NCI-H1694 treated with DMSO at 0.1 percent for 48 hours (cell line): ENCODE data around the gene CEP192.
"Not testable (repeated sequence)": the region's sequence is repeated elsewhere in the genome, so short reads cannot be mapped to it uniquely, and the experiment has no call there.

ENCODE experiments used
- DNase-seq: peaks from one replicate; lab custom pipeline; 2025; lab: John Stamatoyannopoulos, UW

The CEP192 gene, protein sequence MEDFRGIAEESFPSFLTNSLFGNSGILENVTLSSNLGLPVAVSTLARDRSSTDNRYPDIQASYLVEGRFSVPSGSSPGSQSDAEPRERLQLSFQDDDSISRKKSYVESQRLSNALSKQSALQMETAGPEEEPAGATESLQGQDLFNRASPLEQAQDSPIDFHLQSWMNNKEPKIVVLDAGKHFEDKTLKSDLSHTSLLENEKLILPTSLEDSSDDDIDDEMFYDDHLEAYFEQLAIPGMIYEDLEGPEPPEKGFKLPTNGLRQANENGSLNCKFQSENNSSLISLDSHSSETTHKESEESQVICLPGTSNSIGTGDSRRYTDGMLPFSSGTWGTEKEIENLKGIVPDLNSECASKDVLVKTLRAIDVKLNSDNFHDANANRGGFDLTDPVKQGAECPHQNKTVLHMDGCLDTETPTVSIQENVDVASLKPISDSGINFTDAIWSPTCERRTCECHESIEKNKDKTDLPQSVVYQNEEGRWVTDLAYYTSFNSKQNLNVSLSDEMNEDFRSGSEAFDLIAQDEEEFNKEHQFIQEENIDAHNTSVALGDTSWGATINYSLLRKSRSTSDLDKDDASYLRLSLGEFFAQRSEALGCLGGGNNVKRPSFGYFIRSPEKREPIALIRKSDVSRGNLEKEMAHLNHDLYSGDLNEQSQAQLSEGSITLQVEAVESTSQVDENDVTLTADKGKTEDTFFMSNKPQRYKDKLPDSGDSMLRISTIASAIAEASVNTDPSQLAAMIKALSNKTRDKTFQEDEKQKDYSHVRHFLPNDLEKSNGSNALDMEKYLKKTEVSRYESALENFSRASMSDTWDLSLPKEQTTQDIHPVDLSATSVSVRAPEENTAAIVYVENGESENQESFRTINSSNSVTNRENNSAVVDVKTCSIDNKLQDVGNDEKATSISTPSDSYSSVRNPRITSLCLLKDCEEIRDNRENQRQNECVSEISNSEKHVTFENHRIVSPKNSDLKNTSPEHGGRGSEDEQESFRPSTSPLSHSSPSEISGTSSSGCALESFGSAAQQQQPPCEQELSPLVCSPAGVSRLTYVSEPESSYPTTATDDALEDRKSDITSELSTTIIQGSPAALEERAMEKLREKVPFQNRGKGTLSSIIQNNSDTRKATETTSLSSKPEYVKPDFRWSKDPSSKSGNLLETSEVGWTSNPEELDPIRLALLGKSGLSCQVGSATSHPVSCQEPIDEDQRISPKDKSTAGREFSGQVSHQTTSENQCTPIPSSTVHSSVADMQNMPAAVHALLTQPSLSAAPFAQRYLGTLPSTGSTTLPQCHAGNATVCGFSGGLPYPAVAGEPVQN (N-terminal part only)

DNA sequence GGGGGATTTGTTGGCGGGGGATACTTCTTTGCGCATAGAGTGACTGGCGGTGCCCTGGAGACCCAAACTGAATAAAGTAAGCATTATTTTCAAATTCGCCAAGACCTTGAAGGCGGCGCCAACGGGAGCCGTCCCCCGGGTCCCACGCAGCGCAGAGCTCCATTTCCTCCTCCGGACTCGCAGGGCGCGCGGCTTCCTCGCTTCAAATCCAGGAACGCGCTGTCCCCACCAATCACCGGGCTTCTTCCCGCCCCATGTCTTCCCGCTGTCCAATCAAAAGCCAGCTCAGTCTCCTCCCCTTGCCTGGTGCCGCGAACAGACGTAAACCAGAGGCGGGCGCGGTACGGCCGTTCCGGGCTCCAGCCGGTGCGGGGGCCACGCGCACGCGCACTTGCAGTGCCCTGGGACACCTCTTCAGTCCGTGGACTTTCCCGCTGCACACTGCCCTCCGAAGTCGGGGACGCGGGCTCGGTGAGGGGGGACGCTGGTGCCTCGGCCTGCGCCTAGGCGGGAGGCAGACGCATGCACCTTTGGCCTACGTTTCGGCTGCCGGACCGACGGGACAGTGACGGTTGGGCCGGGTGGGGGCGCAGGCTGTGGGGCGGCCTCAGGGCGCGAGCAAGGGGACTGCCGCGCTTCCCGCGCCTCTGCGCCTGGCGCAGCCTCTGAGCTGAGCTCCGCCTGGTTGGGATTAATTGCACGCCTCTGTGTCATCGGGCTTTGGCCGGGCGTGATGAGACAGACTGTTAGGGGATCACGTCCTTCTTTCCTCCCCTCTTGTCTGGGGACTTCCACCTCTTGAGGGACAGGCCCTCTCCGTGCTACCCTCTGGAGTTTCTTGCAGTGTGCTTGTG is at the start of gene CEP192:
TSS of gene CEP192 (plus strand) at position 396 of the 854 bp plus-strand sequence. CDS start 8,063 bp downstream, outside the sequence.
- peak; percentile 93 for DNase-seq

DNA sequence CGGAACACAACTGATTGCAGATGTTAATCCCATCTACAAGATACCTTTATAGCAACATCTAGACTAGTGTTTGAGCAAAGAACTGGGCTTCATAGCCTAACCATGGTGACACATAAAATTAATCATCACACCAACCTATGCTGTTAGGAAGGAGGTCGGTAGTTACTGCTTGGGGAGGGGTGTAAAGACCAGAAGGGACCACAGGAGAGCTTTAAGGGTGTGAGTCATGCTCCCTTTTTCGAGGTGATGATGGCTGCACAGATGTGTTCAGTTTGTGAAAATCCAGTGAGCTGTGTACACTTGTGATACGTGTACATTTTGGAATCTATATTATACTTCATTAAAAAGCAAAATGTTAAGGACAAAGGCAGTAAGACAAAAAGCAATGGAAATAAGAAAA is 47.9 kb upstream of the CEP192 start:
- no peak for DNase-seq

DNA sequence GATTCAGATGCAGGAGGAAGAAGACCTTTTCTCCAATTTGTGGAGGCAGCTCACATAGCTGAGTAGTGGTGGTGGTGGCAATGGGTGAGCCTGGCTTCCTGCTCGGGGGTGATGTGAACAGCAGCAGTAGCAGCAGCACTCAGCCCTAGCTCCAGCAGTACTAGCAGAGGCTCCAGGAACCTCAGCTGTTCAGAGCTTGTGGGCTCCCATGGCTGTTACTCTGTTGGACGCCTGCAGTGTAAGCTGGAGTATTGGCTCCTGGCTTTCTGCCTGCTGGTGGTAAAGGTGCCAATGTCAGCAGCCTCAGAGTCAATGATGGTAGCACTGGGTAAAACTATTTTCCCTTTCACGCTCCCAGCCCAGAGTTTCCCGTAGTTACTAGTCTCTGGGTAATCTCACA is 46.5 kb upstream of the CEP192 start:
- no peak for DNase-seq

DNA sequence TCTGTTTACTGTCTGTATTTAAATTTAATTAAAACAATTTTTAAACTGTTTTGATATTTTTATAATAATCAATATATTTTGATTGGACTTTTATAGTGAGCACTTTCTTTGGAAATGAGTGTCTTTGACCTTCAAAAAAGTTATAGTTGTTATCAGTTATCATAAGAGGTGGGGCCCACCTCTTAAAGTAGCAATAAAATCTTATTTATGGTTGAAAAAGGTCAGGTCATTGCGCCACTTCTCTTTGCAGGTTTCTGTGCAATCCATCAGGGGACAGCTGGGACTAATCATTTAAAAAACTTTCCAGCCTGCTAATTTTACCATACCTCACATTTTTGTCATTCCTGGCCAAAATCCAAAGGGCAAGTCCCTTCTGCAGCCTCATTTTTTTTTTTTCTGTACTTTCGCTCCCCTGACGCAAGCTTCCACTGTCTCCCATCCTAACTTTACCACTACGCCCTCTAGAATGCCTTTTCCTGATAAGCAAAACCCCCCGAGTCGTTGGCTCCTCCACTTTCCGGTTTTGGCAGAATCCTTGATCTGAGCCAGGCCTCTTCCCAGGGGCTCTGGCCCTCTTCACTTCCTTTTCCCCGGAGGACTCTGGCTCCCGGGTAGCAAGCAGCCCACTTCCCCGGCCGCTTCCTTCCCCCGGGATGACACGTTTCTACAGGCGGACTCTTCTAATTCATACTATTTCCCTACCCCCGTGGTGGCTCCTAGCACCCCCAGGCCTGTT is 44.4 kb upstream of the CEP192 start:
- no peak for DNase-seq

DNA sequence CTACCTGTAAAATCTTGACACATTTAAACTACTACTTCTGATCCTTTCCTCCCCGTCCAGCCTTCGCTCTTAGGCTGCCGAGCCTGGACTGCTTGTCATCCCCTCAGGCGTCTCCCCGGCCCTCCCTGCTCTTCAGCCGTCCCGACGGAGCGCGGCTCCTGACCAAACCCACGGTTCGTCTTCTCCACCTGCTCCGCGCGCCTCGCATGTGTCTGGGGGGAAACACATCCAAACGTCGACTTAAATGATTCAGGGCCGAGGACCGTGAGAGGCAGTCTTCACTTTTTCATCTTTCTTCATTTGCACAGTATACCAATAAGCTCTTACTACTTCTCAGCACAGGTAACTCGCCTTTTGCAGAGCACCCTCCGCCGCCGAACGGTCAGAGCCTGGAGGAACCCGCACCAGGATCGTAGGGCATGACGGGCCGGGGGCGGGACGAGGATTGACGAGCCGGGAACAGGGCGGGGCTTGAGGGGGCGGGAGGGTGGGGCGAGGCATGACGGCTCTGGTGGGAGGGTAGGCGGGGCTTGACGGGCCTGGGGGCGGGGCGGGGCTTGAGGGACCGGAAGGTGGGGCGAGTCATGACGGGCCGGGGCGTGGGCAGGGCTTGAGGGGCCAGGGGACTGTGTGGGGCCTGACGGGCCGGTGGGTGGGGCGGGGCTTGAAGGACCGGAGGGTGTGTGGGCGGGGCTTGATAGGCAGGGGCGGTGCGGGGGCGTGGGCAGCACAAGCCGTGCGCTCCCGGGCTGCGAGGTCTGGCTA is 43.7 kb upstream of the CEP192 start, which contains the start of gene SEH1L:
TSS of gene SEH1L (plus strand) at position 727 of the 765 bp plus-strand sequence. CDS start 111 bp downstream, outside the sequence.
- DNase-seq: peak; percentile 87

DNA sequence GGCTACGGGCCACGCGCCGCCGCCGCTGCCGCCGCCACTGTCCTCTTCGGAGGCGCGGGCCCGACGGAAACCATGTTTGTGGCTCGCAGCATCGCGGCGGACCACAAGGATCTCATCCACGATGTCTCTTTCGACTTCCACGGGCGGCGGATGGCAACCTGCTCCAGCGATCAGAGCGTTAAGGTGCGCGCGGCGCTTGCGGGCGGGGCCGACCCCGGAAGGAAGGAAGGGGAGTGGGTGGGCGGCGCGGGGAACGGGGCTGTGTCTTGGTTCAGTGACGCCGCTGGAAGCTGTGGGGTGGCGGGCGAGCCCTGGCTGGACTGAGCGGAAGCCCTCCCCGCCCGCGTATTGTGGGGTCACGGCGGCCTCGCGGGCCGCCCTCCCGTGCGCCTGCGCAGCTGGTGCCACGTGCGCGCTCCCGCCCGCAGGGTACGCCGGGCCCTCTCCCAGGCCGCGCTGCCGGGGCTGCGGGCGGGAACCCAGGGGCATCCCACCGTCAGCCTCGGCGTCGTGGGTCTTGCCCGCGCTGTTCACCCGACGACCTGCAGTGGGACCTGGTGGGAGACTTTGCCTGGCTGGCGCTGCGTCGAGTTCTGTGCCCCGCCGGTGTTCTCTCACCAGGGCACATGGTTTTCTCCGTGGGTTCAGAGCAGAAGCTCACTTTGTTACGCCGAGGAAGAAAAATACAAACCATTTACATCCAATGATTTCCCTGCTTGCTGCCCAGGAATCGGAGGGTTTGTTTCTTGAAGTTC is 42.9 kb upstream of the CEP192 start:
- peak; percentile 78 for DNase-seq

DNA sequence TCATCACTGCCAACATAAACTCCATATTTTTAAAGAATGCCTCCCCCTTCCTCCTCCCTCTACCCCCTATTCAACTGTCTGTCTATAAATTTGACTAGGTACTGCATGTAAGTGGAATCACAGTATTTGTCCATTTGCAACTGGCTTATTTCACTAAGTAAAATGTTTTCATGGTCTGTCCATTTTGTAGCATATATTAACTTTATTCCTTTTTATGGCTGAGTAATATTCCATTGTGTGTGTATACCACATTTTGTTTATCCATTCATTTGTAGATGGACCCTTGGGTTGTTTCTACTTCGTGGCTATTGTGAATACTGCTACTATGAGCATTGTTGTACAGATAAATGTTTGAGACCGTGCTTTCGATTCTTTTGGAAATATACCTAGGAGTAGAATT is 32.7 kb upstream of the CEP192 start:
- no peak for DNase-seq

DNA sequence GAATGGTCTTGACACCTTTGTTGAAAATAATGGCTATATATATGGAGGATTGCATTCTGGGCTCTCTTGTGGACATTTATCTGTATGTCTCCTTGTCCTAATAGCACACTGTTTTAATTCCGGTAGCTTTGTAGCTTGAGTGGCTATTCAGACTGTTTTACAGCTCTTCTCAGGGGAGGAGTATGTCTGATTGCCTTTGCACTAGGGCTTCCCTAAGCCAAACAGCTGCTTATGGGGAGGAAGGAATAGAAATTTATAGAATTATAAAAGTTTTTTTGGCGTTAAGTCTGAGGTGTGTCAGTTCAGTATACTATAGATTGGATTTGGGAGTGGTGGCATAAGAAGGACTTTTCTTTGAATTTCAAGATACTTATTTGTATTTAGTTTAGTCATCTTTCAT is 30.8 kb upstream of the CEP192 start:
- DNase-seq: no peak

DNA sequence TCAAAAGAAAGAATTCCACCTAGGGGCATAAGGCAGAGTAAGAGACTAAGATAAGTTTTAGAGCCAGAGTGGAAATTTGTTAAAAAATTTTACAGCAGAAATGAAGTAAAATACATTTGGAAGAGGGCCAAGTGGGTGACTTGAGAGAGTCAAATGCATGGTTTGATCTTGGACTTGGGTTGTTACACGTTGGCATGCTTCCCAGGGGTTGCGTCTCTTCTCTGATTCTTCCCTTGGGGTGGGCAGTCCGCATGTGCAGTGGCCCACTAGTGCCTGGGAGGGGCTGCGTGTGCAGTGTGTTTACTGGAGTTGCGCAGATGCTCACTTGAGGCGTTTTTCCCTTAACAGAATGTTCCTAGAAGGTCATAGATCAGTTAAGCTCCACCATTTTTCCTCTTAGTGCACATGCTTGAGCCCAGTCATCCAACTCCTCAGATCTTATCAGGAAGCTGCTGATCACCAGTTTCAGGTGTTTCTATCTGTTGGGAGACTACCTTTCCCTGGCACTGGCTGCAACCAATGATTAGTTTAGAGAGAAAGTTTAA is 30.2 kb upstream of the CEP192 start:
- no peak for DNase-seq

DNA sequence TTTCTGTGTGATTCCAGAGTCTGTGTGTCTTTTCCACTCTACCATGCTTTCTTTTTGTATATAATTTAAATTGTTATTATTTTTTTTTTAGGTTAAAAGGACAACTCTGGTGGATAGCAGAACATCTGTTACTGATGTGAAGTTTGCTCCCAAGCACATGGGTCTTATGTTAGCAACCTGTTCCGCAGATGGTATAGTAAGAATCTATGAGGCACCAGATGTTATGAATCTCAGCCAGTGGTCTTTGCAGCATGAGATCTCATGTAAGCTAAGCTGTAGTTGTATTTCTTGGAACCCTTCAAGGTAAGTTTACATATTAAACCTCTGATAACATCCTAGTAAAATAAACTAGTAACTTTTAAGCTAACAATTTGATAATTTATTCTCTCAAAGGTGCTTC is 28.1 kb upstream of the CEP192 start:
- no peak for DNase-seq

DNA sequence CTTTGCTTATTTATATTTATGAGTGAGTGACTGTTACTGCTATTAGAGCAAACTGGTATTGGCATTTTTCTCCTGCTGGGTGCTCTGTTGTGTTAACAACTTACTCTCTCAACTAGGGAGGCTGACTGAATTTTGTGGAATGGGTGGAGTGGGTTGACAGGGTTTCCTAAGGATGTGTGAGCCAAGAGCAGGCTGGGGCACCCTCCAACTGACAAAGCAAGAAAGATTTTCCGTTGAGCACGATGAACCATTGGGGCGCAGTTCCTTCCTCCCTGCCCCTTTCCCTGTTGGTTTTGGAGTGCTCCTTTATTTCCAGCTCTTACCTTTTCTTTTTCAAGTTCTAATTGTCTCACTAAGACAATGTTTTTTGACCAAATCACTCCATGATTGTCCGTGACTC is 23.0 kb upstream of the CEP192 start:
- DNase-seq: no peak

DNA sequence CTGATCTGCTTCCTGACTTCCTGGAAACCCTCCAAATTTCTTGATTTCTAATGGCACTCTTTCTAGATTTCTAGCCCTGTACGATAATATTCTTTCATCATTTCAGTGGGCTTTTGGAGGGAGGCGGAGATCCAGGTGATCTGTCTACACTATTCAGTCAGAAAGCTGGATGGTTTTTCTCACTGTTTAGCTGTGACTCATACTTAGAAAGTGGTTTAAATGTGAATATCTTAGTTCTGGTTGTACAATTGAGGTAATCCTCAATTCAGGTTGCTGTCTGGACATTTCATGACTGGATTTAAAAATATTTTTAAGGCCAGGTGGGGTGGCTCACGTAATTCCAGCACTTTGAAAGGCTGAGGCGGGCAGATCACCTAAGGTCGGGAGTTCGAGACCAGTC is 22.5 kb upstream of the CEP192 start:
- no peak for DNase-seq

DNA sequence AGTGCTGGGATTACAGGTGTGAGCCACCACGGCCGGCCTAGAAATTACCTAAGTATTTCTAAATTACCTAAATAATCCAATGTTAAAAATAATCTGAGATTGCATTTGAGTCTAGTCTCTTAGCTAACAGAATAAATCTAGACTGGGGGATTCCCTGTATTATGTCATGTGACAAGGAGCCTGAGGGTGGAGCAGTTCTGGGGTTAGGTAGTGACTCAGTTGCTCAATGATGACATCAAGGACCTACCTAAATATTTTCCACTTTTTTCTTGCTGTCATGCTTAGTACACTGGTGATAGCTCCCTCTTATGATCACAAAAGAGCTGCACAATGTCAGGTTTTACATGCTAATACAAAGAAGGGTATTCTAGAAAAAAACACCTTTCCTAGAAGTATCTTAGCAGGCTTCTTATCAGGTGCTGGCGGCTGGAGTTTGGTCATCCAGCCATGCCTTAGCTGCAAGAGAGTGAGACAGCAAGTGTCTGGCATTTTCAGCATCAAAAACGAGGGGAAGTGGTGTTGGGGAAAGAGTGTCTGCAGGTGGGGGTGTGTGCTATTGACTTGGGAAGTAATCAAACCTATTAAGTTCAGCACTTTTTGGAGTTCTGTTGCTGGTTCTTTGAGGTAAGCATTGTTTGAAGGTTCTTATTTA is 17.5 kb upstream of the CEP192 start:
- no peak for DNase-seq

DNA sequence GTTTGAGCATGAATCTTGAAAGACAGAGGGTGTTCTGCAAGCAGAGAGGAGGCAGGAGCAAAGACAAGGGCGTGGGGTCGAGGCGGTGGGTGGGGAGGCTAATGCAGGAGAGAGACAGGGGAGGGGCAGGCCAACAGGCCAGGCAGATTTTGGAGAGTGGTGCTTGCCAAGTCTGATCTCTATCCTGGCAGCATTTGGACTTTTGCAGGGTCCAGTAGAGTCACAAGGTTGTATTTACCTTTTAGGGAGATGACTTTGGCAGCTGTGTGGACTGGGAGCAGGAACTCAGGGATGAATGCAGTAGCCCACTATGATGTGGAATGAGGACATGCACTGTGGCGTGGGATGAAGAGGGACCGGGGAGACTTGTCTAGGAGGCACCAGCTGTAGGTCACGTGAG is 15.7 kb upstream of the CEP192 start:
- DNase-seq: no peak

DNA sequence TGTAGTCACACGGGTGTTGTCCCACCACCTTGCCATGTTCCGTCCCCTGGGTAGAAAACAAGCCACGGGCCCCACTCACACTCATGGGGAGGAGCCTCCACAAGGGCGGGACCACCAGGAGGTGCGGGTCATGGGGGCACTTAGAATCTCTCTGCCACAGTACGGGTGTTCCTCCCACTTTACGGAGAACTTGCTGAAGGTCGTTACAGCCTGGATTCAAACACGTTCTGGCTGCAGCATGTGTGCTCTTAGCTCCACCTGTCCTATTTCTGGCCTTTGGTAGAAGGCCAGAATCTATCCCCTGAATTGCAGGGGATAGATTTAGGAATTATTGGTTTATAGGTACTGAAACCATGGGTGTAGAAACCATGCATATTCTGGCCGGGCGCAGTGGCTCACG is 14.9 kb upstream of the CEP192 start:
- DNase-seq: no peak

DNA sequence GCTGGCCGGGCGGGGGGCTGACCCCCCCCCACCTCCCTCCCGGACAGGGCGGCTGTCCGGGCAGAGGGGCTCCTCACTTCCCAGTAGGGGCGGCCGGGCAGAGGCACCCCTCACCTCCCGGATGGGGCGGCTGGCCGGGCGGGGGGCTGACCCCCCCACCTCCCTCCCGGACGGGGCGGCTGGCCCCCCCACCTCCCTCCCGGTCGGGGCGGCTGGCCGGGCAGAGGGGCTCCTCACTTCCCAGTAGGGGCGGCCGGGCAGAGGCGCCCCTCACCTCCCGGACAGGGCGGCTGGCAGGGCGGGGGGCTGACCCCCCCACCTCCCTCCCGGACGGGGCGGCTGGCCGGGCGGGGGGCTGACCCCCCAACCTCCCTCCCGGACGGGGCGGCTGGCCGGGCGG is 11.1 kb upstream of the CEP192 start:
- not testable (repeated sequence) for DNase-seq

DNA sequence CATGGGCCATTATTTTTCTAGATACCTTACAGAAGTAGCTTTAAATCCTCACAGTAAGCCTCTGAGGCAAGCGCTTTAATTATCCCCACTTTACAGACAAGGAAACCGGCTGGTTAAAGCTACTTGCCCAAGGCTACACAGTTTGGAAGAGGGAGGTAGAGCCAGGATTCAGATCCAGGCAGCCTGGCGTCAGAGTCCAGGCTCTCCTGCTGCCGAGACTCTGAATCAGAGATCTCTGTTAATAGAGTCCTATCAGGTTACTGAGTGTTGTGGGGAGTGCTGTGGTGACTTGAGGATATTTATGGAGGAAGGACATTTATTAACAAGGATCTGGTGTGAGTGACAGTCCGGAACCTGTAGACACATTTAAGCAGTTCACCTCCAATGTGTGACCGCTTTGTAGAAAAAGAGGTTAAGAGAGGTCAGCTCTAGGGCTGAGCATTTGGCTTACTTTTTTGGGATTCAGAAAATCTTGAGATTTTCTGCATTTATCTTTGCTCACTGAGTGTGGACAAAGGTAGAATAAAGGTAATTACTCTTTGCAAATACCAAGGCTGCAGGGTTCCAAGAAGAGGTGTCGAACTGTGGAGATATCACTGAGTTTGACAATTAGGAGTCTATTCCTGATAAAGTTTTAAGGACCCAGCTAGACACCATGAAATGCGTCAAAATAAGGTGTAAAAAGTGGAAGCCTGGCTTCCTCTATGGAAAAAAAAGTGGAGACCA is 1.6 kb upstream of the CEP192 start:
- DNase-seq: no peak

DNA sequence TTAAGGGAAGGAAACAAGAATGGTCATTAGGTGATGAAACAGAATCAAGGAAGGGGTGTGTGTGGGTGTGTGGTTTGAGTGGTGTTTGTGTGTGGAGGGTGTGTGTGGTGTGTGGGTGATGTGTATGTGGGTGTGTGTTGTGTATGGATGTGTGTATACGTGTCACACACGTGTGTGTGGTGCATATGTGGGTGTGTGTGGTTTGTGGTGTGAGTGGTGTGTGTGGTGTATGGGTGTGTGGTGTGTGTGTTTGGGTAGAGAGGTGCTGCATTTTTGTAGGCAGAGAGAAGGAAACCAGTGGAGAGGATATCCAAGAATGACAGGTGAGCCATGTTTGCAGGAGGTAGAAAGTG is 1.1 kb upstream of the CEP192 start:
- no peak for DNase-seq
